GM21619 (cell line): ENCODE results near the gene CYSRT1.

Source experiments
- ATAC-seq: cut with Tn5 transposase; IDR thresholded peaks from one replicate; pipeline ENCODE4 v1.9.1; 2021; ENCODE audit not compliant: unreplicated experiment

Gene CYSRT1

GRCh38 chr9:137226338-137227053 is 1.5 kb downstream of the CYSRT1 start:
- ATAC-seq = no peak

GRCh38 chr9:137227054-137227852 is 2.3 kb downstream of the CYSRT1 start, which contains the start of gene RNF224:
TSS of gene RNF224 (plus strand) at chr9:137227502. CDS start at chr9:137228336, 834 bp downstream.
- no peak for ATAC-seq

GRCh38 chr9:137227853-137228505 is 3.0 kb downstream of the CYSRT1 start:
- no peak for ATAC-seq

DNA sequence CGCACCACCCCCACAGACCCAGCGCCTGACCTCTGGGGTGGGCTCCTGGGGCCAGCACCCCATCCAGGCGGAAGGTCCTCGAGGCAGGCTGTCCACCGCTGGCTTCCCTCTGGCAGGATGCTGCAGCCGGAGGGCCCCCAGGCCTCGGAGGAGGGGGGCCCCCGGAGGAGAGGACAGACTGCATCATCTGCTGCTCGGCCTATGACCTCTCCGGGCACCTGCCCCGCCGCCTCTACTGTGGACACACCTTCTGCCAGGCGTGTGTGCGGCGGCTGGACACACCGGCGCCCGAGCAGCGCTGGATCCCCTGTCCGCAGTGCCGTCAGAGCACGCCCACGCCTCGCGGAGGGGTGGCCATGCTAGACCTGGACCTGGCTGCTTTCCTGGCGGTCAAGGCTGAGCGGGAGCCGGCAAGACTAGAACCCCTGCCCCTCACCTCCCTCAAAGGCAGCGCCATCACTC is 3.6 kb downstream of the CYSRT1 start:
- no peak for ATAC-seq

- no peak for ATAC-seq
These were observed 4.3 kb downstream of the CYSRT1 start for GRCh38 chr9:137228968-137229896.

DNA sequence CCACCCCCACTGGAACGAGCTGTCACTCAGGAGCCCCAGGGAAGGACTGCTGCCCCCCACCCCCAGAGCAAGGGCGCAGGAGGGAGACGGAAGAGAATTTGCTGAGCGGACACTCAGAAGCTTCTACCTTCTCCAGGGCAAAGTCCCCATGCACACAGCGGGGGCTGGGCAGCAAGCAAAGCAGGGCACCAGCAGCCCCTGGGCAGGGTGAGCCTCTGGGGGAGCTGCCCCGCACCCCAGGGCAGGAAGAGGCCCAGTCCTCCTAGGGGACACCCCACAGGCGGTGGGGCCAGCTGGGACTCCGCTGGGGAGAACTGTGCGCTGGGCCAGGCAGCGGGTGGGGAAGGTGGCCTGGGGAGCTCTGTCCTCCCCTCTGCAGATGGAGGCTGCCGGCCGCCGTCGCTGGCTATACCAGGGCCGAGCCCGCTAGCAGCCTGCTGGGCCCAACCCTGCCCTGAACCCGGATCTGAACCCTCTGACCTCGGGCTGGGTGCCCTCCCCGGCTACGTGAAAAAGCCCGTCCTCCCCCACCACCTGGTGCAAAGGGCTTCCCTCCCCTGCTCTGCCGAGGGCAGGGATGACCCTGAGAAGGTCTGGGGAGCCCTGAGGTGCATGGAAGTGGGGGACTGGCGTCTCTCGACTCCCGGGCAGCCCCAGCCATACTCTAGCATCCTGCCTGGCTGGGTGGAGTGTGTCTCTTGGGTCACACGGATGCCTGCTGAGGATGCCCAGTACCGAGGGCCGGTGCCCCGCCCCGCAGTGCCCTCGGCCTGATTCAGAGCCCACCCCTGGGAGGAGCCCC is 5.1 kb downstream of the CYSRT1 start:
- no peak for ATAC-seq

DNA sequence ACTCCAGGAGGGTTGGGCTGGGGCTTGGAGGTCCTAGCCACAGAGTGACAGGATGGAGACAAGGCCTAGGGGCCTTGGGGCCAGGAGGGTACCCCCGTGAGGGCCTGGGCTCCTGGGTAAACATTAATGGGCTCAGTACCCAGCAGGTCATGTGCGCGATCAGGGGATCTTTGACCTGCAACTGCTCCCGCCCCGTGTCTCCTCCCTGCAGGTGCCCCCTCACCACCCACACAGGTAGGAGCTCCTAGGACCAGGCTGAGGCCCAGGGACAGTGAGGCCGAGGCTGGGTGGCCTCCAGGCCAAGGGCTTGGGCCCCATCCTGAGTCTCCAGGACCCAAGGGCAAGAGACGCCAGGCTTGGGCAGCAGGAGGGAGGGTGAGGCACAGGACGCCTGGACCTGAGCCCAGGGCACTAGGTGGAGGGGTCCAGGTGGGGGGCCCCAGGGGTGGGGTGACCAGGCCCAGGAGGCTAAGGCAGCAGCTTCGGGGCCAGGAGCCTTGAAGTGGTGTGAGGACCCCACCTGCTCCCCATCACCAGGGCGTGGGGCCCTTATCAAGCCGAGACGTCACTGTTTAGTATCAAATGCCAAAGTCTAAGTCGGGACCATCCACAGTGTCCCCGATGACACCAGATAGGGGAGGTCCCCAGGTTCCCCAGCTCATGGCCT is 5.9 kb downstream of the CYSRT1 start, which contains the start of gene SLC34A3:
Gene SLC34A3, plus strand, starts transcription at position 197 of the 667 bp plus-strand sequence. CDS start 802 bp downstream, outside the sequence.
- ATAC-seq = no peak

DNA sequence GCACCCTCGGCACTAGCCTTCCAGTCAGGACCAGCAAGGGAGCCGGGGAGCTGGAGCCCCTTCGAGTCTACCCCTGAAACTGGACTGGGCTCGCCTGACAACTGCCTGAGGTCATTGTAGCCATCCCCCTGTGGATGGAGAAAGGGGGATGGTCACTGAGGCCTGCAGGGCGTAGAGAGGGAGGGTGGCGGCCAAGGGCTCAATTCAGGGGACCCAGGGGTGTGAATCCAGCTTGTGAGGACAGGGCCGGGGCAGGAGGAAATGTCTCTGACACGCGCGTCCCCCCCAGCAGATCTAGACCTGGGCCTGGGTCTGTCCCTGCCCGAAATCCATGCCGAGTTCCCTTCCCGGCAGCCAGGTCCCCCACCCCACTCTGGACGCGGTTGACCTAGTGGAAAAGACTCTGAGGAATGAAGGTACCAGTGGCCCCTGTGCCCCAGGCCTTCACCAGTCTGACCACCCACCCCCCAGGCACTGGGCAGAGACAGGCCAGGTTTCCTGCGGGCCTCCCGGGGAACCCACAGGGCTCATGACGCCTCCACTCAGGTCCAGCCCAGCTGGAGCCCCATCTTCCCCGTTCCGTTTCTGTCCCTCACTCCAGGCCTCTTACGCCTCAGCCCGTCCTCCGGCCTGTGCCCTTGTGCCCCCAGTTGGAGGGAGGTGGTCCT is 6.5 kb downstream of the CYSRT1 start:
- no peak for ATAC-seq

- ATAC-seq = no peak
These were observed 7.1 kb downstream of the CYSRT1 start for GRCh38 chr9:137232101-137232500.

GRCh38 chr9:137232510-137232909 is 7.5 kb downstream of the CYSRT1 start:
- no peak for ATAC-seq

- no peak for ATAC-seq
These were observed 8.4 kb downstream of the CYSRT1 start for GRCh38 chr9:137233143-137233980.

- ATAC-seq = no peak
These were observed 9.2 kb downstream of the CYSRT1 start for GRCh38 chr9:137234055-137234697.

- no peak for ATAC-seq
These were observed 9.9 kb downstream of the CYSRT1 start for GRCh38 chr9:137234758-137235423.

GRCh38 chr9:137235424-137236237 is 10.7 kb downstream of the CYSRT1 start:
- no peak for ATAC-seq

DNA sequence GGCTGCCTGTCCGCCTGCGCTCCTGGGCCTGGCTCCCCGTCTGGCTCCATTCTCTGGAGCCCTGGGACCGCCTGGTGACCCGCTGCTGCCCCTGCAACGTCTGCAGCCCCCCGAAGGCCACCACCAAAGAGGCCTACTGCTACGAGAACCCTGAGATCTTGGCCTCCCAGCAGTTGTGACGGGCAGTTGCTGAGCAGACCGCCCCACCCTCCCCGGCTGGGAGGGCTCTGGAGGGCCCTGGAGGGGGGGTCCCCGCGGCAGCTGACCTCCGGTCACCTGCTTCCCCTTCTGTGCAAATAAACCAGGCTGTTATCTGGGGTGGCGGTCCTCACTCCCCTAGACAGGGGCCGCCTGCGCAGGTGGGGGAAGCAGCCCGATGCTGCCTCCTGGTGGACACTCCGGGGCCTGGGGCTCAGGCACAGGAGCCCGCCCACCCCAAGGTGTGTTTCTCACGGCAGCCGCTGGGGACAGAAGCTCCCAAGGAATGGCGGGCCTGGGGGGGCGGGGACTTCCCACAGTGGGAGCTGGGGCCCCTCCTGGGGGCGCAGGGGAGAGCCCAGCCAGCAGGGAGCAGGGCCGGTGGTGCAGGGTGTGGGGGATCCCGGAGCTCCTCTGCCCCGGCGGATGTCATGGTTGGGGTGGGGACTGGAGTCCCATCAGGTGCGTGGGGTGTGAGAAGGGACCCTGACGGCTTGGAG is 11.4 kb downstream of the CYSRT1 start:
- ATAC-seq = peak; percentile 22
